GM21723 (cell line): ENCODE measurements around the gene SLC6A12.

Experiments
- ATAC-seq: cut with Tn5 transposase; IDR thresholded peaks from one replicate; pipeline ENCODE4 v1.9.1; 2021; ENCODE audit warnings: mild to moderate bottlenecking, moderate library complexity; ENCODE audit not compliant: unreplicated experiment

The SLC6A12 gene

DNA sequence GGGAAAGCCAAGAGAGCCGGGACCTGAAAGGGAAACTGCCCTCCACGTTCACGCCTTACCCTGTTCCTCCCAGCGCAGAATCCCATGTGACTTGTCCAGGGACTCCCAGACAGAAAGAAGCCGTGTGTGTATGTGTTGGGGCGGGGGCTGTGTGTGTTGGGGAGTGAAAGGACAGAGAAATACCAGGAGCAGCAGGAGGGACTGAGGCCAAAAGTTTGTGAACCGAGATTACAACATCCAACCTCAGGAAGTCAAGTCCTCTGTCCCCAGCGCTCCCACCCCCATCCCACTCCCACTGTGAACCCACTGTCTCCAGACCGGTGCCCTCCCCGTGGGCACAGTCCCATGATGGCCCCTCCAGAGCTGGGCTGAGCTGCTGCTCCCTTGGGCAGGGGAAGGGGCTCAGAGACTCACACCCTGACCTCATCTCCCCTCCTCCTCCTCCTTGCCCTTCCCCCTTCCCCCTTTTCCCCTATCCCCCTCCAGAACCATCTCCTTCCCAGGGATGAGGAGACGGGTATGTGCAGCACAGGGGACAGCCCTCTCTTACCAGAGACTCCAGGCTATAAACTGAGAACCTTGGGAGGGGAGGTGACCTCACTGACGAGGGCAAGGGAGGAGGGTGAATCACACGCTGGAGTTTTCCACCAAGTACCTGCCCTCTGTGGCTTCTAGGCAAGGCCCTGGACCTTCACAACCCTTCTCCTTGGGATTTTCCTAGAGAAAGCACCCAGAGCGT is at the start of gene SLC6A12:
SLC6A12 (minus strand) TSS at position 155 of the 739 bp plus-strand sequence. CDS start 4,171 bp downstream, outside the sequence.
- no peak for ATAC-seq

DNA sequence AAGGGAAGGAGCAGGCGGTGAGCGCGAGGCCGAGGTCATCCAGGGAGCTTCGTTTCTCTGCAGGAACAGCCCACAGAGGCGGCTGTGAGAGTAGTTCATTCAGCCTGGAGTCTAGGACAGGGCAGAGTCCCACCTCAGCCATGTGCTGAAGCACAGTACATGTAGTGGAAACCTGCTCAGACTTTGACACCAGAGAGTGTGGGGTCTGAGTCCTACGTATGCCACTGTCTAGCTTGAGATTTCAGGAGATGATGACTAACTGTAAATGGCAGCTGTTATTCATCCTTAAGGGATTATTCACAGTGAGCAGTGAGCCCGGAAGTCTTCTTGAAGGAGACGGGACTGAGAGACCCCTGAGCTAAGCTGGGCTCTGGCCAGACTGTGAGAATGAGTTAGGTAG is 49.6 kb upstream of the SLC6A12 start:
- ATAC-seq, result no peak

DNA sequence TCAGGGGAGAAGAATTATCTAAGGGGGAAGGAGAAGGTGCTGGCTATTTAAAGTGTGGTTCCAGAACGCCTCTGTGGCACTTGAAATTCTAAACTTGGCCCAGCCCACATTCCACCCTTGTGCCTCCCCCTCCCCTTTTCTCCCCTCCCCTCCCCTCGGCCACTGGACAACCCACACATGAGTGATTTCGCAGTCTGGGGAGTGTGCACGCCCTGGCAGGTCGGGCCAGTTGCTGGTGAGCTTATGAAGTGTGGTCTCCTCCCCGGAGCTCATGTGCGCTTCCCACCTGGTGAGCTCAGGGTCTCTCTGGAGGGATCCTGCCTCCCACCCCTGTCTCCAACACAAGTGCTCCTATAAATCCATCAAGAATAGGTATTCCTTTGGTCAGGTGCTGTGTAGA is 48.9 kb upstream of the SLC6A12 start, which contains the start of gene SLC6A13:
SLC6A13 (minus strand) TSS at position 20 of the 400 bp plus-strand sequence. CDS start 2,784 bp downstream, outside the sequence.
- ATAC-seq, result no peak

- no peak for ATAC-seq
Observed at GRCh38 chr12:262113-262512, 48.2 kb upstream of the SLC6A12 start.

GRCh38 chr12:257521-258321 is 43.8 kb upstream of the SLC6A12 start:
- ATAC-seq, result no peak

GRCh38 chr12:256958-257357 is 43.0 kb upstream of the SLC6A12 start:
- no peak for ATAC-seq

DNA sequence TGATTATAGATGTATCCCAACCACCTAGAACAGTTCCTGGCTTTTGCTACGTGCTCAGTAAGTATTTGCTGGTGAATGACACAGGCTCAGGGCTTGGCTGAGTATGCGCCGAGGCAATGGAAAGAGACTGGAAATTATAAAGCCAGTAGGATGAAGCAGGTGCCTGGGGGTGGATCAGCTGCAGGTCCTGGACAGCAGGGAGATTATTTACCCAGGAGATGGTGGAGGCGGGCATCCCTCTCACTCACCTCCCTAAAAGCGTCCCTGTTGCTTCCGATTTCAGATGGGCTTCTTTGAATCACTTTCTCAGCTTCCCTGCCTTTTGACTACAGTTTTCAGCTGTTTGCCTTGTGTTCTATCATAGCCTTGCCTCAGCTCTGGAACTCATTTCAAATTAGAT is 42.3 kb upstream of the SLC6A12 start:
- ATAC-seq, result no peak

GRCh38 chr12:254912-255311 is 41.0 kb upstream of the SLC6A12 start:
- no peak for ATAC-seq

DNA sequence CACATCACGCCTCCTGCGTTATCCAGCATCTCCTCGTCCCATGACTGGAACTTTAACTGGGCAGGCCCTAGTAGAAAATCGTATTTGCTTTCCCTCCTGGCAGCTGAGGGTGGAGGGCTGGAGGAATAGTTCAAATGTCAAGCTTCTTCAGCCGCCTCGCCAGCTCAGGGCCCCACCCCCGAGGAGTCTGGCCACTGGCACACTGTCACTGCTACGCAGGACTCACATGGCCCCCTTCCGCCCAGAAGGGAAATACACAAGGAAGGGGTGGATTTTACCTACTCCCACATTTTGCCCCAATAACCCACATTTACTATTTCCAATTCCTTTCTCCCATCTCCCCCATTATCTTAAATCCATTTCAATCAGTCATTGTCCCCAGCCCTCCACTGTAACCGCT is 40.1 kb upstream of the SLC6A12 start:
- no peak for ATAC-seq

DNA sequence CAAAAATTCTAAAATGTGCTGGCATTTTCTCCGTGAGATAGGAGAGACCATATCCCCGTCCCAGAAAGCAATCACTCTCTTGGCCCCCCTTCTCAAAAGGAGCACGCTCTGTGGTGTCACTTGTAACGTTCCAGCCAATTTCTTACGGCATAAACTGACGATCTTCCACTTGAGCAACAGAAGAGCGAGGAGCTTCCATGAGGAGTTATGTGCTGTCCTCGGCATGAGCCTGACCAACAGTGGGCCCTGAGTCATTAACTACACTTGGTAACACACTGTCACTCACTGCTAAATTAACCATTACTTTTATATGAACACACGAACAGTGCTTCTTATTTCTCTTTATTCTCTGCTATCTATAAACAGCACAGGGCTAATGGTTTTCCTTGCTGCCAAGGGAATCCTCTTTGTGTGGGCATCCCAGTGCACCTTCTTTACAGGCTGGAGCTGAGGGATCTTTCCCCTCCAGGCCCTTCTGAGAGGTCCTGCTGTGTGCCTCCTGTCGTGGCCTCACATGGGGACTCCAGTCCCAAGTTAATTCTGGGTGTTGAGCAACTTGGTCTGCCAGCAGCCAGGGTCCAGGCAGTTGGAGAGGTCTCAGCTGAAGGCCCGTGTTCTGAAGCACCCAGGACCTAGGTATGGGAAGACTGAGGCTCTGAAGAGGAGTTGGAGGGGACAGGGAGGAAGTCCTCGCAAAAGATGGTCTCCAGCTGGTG is 39.3 kb upstream of the SLC6A12 start:
- no peak for ATAC-seq

GRCh38 chr12:252636-253035 is 38.7 kb upstream of the SLC6A12 start:
- ATAC-seq, result no peak

- no peak for ATAC-seq
Observed at GRCh38 chr12:247271-247670, 33.3 kb upstream of the SLC6A12 start.

- ATAC-seq, result no peak
Observed at GRCh38 chr12:243381-243780, 29.4 kb upstream of the SLC6A12 start.

- ATAC-seq, result no peak
Observed at GRCh38 chr12:242496-242895, 28.5 kb upstream of the SLC6A12 start.

DNA sequence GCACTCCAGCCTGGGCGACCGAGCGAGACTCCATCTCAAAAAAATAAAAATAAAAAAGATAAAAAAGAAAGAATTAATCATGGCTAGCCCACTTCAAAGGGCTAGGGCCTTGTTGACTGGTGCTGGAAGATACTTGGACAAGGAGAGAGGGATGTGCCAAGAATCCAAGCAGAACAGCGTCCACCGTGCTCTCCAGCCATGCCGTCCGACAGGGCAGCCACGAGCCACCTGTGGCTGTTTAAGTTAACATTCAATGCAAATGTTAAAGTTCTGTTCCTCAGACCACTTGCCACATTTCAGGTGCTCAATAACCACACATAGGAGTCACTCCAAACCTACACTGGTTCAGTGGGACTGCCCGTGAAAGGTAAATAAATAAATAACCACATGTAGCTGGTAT is 27.3 kb upstream of the SLC6A12 start:
- ATAC-seq, result no peak

GRCh38 chr12:240566-240965 is 26.6 kb upstream of the SLC6A12 start:
- no peak for ATAC-seq

DNA sequence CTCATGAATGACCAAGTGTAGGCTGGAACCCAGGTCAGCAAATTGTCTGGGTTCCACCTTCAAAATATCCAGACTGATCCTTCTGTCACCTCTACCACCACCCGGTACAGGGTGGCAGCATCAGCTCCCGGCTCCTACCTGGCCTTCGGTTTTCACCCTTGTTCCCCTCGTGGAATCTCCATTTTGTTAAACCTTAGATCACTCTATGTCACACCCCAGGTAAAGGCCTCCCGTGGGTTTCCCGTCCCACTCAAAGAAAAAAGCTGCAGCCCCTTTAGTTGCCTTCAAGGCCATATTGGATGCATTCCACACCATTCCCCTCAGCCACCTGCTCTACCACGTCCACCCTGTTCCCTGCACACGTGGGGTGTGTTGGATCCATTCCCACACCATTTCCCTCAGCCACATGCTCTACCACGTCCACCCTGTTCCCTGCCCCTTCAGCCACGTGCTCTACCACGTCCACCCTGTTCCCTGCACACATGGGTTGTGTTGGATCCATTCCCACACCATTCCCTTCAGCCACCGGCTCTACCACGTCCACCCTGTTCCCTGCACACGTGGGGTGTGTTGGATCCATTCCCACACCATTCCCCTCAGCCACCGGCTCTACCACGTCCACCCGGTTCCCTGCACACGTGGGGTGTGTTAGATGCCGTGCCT is 24.9 kb upstream of the SLC6A12 start:
- no peak for ATAC-seq

DNA sequence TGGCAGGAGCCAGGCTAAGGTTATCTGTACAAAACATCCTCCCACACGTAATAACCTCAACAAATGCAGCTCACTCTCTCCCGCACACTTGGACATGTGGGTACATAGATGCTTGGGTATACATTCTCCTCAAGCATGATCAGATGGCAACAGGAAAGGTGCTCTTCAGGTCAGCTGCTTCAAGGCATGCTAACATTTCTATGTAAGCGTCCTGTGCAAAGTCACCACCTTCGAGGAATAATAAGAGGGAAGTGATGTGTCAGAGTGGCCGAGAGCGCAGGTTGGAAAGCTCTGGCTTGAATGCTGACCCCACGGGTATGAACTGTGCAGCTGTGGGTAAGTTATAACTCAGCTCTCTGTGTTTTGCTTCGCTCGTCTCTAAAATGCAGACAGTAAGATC is 24.2 kb upstream of the SLC6A12 start:
- no peak for ATAC-seq

- ATAC-seq, result no peak
Observed at GRCh38 chr12:237026-237815, 23.3 kb upstream of the SLC6A12 start.

DNA sequence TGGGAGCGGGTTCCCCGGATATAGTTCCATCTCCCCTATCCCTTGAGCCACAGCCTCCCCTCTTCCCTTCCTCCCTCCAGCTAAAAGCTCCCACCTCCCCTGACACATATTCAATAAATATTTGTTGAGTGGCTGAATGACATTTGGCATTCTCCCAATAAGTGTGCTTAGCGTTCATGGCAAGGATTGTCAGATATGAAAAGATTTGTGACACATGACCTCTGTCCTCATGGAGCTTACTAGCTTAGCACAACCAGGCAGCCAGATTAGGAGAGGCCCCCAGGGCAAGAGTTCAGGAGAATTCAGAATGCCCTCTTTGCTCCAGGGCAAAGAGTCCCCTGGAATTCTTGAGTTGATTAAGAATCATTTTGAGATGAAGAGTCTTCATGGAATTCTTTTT is 22.5 kb upstream of the SLC6A12 start:
- no peak for ATAC-seq
